Heart right ventricle (tissue), 16 donors: ENCODE data around the gene GLOD5. TPM values are rescaled to one million over a fixed set of nuclear protein-coding genes. Genes with fewer than 3 reads are reported as not detected.

Source experiments
- ATAC-seq, 8 donors: fragments of 200-7000 bp; cut with Tn5 transposase; one replicate each; pipeline ENCODE4 v1.9.1; 2020; ENCODE audit warnings: mild to moderate bottlenecking in 8 of 8, moderate library complexity in 8 of 8, moderate number of reproducible peaks in 1 of 8
- DNase-seq, 2 donors: peaks; one replicate each; pipeline ENCODE4 v3.0.0-alpha.2; 2020
- H3K27ac ChIP-seq, 10 donors: fragments of 200-600 bp; sonication (generic) in 2 of 10; one replicate each; pipeline versions ENCODE4 v1.5.0 to v1.8.0; 2020 to 2022; ENCODE audit warnings: mild to moderate bottlenecking in 3 of 10
- H3K27me3 ChIP-seq, 7 donors: fragments of 200-600 bp; one replicate each; pipeline ENCODE4 v1.8.0; 2021 to 2022; ENCODE audit warnings: mild to moderate bottlenecking in 2 of 7
- H3K36me3 ChIP-seq, 9 donors: fragments of 200-600 bp; sonication (generic) in 1 of 9; one replicate each; pipeline versions ENCODE4 v1.5.0 to v1.8.0; 2020 to 2022; ENCODE audit warnings: mild to moderate bottlenecking in 2 of 9
- H3K4me1 ChIP-seq, 9 donors: fragments of 200-600 bp; sonication (generic) in 1 of 9; one replicate each; pipeline versions ENCODE4 v1.5.0 to v1.8.0; 2020 to 2022; ENCODE audit warnings: mild to moderate bottlenecking in 4 of 9
- H3K4me3 ChIP-seq, 10 donors: fragments of 200-600 bp; sonication (generic) in 2 of 10; one replicate each; pipeline versions ENCODE4 v1.5.0 to v1.8.0; 2020 to 2022; ENCODE audit warnings: mild to moderate bottlenecking in 7 of 10, moderate library complexity in 2 of 10
- H3K9me3 ChIP-seq, 11 donors: fragments of 200-600 bp in 10 of 11; sonication (generic) in 2 of 11; one replicate each; pipeline versions ENCODE4 v1.5.0 to v1.8.0; 2013 to 2022; ENCODE audit warnings: mild to moderate bottlenecking in 2 of 11, control low read depth in 1 of 11, moderate library complexity in 1 of 11
- WGBS, 2 donors: extraction: QIAGEN DNeasy Blood & Tissue Kit; methylation state at CpG; one replicate each; pipeline ENCODE4 v1.1.7; 2013; ENCODE audit warnings: inconsistent platforms in 1 of 2; 5-methylcytosine and 5-hydroxymethylcytosine counted together
- intact Hi-C, 10 donors: fragments of 100-400 bp; cut with DNase I; formaldehyde crosslinking; loops; one replicate each; pipeline versions ENCODE4 v1.11.1 to v1.14.2; 2022
- polyA plus RNA-seq, 2 donors: library from polyadenylated mRNA; stranded (reverse); fragments of 200-250 nt; gene quantifications; one replicate each; pipeline ENCODE4 v1.2.3, GENCODE V29; 2013
- total RNA-seq, 10 donors: library from RNA; stranded (reverse); fragmentation: NEBNext Ultra II Directional in 3 of 10; extraction: Animal tissue kit (Norgen Biotek cat#: 25700) in 3 of 10; gene quantifications; one replicate each; pipeline versions ENCODE4 v1.2.1 to v1.2.4, GENCODE V29; 2021 to 2023
- TF ChIP-seq, protein P1 (sequence below), 9 donors: fragments of 200-600 bp; sonication (generic) in 2 of 9; IDR thresholded peaks; one replicate each; pipeline versions ENCODE4 v1.5.0 to v1.8.0; 2021 to 2022; ENCODE audit warnings: antibody characterized with exemption in 9 of 9, mild to moderate bottlenecking in 5 of 9, moderate library complexity in 1 of 9
- donor health status: Arrhythmogenic right ventricular cardiomyopathy.
- donor health status: ischemic (EF 13 %, LVEDD 7.1; RV severe dilation, severe dysfunction).
- donor health status: healthy with polysubstance abuse.
- donor health status: DM: no; HTN: yes; CAD: no.
- donor health status: DM: no; HTN: no; CAD: no.
- donor health status: ischemic (EF 25% LVEDD 6.9; RV normal size, moderate dysfunction).
- donor health status: ischemic (EF 25% LVEDD 5.7; RV mildly dilated, moderate dysfunction).
- donor health status: healthy.
- donor health status: DM: yes; HTN: yes; CAD: no.
- donor health status: Ischemic cardiomyopathy.
- donor health status: ischemic (EF 35%, LVEDD 5.7; RV mildly dilated, moderate dysfunction).
- donor health status: nonischemic (EF 11% LVEDD 7.7; RV severe dilation, severe dysfunction).
- donor health status: DM: yes; HTN: yes; CAD: no.
- donor health status: PGD.
- donor health status: ischemic (EF 29% LVEDD 5.4; RV normal size, mild dysfunction).
- donor health status: nonischemic (EF 23%, LVEDD 6.1; RV moderate dilation, normal function).

GLOD5 gene
- total and polyA plus RNA-seq, 12 donors = not detected

DNA sequence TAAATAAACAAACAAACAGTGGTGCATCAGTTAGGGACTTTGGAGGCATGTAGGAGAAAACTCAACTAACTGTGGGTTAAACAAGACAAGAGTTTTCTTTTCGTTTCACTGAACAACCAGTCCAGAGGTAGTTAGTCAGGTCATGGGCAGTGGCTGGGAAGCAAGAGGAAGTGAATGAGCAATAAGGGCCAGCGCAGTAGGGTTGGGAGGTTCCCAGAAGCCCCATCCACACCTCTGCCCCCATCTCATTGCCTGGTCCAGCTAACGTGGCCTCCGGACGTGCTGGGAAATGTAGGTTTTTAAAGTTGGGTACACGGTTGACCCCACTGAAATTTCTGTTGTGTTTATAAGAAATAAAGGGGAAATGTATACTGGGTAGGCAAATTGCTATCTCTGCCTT, 8.7 kb downstream of the GLOD5 start:
- DNase-seq (no peak), ATAC-seq (no peak)
- Histone ChIP-seq H3K4me1 (no peaks in the 10 kb centered on the region), H3K9me3 (no peaks in the 10 kb centered on the region), H3K27me3 (peaks cover 0 to 18% (median 0%) of the 10 kb centered on the region in 7 donors), H3K27ac (no peak overlapping the region), H3K36me3 (no peaks in the 10 kb centered on the region), H3K4me3 (no peak overlapping the region)
- intact Hi-C loops = loop anchor here in 1 of 10 donors (10.0 kb wide), 1 partner anchor 65 kb away; the partner anchor contains the start of gene PCSK1N
- TF ChIP-seq, protein P1, sequence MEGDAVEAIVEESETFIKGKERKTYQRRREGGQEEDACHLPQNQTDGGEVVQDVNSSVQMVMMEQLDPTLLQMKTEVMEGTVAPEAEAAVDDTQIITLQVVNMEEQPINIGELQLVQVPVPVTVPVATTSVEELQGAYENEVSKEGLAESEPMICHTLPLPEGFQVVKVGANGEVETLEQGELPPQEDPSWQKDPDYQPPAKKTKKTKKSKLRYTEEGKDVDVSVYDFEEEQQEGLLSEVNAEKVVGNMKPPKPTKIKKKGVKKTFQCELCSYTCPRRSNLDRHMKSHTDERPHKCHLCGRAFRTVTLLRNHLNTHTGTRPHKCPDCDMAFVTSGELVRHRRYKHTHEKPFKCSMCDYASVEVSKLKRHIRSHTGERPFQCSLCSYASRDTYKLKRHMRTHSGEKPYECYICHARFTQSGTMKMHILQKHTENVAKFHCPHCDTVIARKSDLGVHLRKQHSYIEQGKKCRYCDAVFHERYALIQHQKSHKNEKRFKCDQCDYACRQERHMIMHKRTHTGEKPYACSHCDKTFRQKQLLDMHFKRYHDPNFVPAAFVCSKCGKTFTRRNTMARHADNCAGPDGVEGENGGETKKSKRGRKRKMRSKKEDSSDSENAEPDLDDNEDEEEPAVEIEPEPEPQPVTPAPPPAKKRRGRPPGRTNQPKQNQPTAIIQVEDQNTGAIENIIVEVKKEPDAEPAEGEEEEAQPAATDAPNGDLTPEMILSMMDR (IDR thresholded peaks at IDR 0.05) = no peak
- WGBS, 2 donors = 68 to 70% methylated on average over 6 of the region's 6 CpGs

DNA sequence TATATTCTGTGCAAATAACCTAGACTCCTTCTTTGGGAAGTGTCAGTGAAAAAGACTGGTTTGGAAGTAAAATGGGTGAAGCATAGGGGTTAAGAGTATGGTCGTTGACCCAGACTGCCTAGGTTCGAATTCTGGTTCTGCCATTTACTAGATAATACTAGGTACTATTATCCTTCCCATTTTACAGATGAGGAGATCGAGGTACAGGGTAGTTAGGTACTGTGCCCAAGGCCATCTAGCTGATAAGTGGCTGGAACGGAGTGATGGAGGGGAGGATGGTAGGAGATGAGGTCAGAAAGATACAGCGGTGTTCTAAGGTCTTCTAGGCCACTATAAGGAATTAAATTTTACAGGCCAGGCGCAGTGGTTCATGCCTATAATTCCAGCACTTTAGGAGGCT, 11.1 kb downstream of the GLOD5 start:
- no peak for ATAC-seq
- Histone ChIP-seq H3K27ac (no peak overlapping the region), H3K36me3 (no peaks in the 10 kb centered on the region), H3K9me3 (no peaks in the 10 kb centered on the region), H3K4me3 (no peak overlapping the region), H3K27me3 (peaks cover 0 to 19% (median 0%) of the 10 kb centered on the region in 7 donors), H3K4me1 (no peaks in the 10 kb centered on the region)
- WGBS, 2 donors = 89 to 90% methylated on average over 6 of the region's 6 CpGs
- DNase-seq = no peak
- TF ChIP-seq, protein P1 (IDR thresholded peaks at IDR 0.05) = no peak
- intact Hi-C loops = loop anchor here in 1 of 10 donors (10.0 kb wide), 1 partner anchor 62 kb away; the partner anchor contains the start of gene PCSK1N

DNA sequence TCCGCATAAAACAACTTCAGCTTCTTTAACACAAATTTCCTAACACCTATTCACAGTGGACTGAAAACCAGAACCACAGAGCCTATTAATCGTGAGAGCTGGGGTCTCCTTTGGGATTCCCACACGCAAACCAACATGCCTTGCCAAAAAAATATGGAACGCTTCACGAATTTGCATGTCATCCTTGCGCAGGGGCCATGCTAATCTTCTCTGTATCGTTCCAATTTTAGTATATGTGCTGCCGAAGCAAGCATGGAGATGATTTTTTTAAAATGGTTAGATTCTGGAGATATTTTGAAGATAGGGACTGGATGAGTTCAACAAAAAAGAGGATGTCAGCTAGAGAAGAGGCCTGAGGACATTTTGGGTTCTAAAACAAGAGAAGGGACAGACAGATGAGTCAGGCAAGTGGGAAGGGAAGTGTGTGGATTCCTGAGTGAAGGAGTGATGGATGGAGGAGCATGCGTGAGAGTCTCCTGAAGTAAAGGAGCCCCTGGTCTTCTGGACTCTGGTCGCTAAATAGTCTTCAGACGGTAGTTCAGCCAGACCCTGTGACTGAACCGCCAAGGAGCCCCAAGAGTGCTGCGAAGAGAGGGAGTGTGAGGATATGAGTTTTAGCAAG, 15.4 kb downstream of the GLOD5 start:
- H3K36me3 ChIP-seq = no peaks in the 10 kb centered on the region
- H3K4me1 ChIP-seq = no peaks in the 10 kb centered on the region
- no peak overlapping the region for H3K4me3 ChIP-seq
- H3K27me3 ChIP-seq = peaks cover 0 to 31% (median 0%) of the 10 kb centered on the region in 7 donors
- H3K9me3 ChIP-seq = no peaks in the 10 kb centered on the region
- no peak for ATAC-seq
- no peak overlapping the region for H3K27ac ChIP-seq
- 73 to 80% methylated on average over 12 to 13 of the region's 13 CpGs for WGBS, 2 donors
- TF ChIP-seq, protein P1 (IDR thresholded peaks at IDR 0.05) = no peak
- intact Hi-C loops = loop anchor here in 1 of 10 donors (10.0 kb wide), 1 partner anchor 58 kb away; the partner anchor contains the start of gene PCSK1N
- no peak for DNase-seq

DNA sequence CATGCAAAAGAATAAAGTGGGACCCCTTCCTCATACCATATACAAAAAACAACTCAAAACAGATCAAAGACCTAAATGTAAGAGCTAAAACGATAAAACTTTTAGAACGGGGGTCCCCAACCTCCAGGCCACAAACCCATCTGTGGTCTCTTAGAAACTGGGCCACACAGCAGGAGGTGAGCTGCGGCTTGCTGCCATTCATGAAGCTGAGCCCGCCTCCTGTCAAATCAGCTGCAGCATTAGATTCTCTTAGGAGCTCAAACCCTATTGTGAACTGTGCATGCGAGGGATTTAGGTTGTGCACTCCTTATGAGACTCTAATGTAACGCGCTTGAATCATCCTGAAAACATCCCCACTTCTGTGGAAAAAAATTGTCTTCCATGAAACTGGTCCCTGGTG, 17.9 kb downstream of the GLOD5 start:
- WGBS, 2 donors = 78% methylated on average over 7 of the region's 7 CpGs
- ATAC-seq = no peak

More for the DNA sequence above, 17.9 kb downstream of the GLOD5 start:
- no peaks in the 10 kb centered on the region for H3K9me3 ChIP-seq
- no peak overlapping the region for H3K4me3 ChIP-seq
- TF ChIP-seq, protein P1 (IDR thresholded peaks at IDR 0.05) = no peak
- H3K27me3 ChIP-seq = peaks cover 0 to 26% (median 0%) of the 10 kb centered on the region in 7 donors
- DNase-seq = no peak
- H3K27ac ChIP-seq = no peak overlapping the region
- no peaks in the 10 kb centered on the region for H3K36me3 ChIP-seq
- intact Hi-C loops = loop anchor here in 1 of 10 donors (10.0 kb wide), 1 partner anchor 55 kb away; the partner anchor contains the start of gene PCSK1N
- no peaks in the 10 kb centered on the region for H3K4me1 ChIP-seq
